ENCODE measurements around the gene UBXN7.
"Not testable (repeated sequence)": the region's sequence is repeated elsewhere in the genome, so short reads cannot be mapped to it uniquely, and the experiment has no call there.

UBXN7 gene

GRCh38 chr3:196351541-196351940 is 80.7 kb downstream of the UBXN7 start:
- no peak for DNase-seq

- no peak for DNase-seq
Observed at GRCh38 chr3:196350067-196350466, 82.2 kb downstream of the UBXN7 start.

GRCh38 chr3:196348698-196349097 is 83.5 kb downstream of the UBXN7 start:
- DNase-seq, result no peak

GRCh38 chr3:196344663-196345062 is 87.6 kb downstream of the UBXN7 start:
- DNase-seq, result no peak

GRCh38 chr3:196343917-196344316 is 88.3 kb downstream of the UBXN7 start:
- not testable (repeated sequence) for DNase-seq

GRCh38 chr3:196341137-196341536 is 91.1 kb downstream of the UBXN7 start:
- DNase-seq, result no peak

- no peak for DNase-seq
Observed at GRCh38 chr3:196340466-196340865, 91.8 kb downstream of the UBXN7 start.

GRCh38 chr3:196339493-196340254 is 92.6 kb downstream of the UBXN7 start:
- DNase-seq, result no peak

GRCh38 chr3:196339044-196339443 is 93.2 kb downstream of the UBXN7 start:
- DNase-seq, result no peak

GRCh38 chr3:196336319-196337145 is 95.7 kb downstream of the UBXN7 start:
- no peak for DNase-seq

- DNase-seq, result no peak
Observed at GRCh38 chr3:196335503-196335948, 96.7 kb downstream of the UBXN7 start.

- no peak for DNase-seq
Observed at GRCh38 chr3:196334982-196335381, 97.2 kb downstream of the UBXN7 start.

GRCh38 chr3:196332168-196332567 is 100.1 kb downstream of the UBXN7 start:
- DNase-seq, result no peak

- no peak for DNase-seq
Observed at GRCh38 chr3:196327405-196327804, 104.8 kb downstream of the UBXN7 start.

GRCh38 chr3:196326936-196327335 is 105.3 kb downstream of the UBXN7 start:
- no peak for DNase-seq

- no peak for DNase-seq
Observed at GRCh38 chr3:196323691-196324090, 108.5 kb downstream of the UBXN7 start.

GRCh38 chr3:196323016-196323415 is 109.2 kb downstream of the UBXN7 start:
- no peak for DNase-seq

GRCh38 chr3:196321162-196321561 is 111.1 kb downstream of the UBXN7 start:
- DNase-seq, result no peak

GRCh38 chr3:196320137-196320536 is 112.1 kb downstream of the UBXN7 start:
- no peak for DNase-seq

GRCh38 chr3:196317687-196318467 is 114.3 kb downstream of the UBXN7 start, which contains the start of gene DYNLT2B:
TSS of gene DYNLT2B (minus strand) at chr3:196318240. CDS start at chr3:196318152, 88 bp downstream.
- DNase-seq, result peak; percentile 26

- DNase-seq, result not testable (repeated sequence)
Observed at GRCh38 chr3:196316799-196317686, 115.2 kb downstream of the UBXN7 start.

GRCh38 chr3:196315821-196316220 is 116.4 kb downstream of the UBXN7 start:
- DNase-seq, result no peak

All from cortex of kidney (tissue), 1 donor.